ENCODE measurements around the gene PTP4A1.
"Not testable (repeated sequence)": the region's sequence is repeated elsewhere in the genome, so short reads cannot be mapped to it uniquely, and the experiment has no call there.

PTP4A1 gene

DNA sequence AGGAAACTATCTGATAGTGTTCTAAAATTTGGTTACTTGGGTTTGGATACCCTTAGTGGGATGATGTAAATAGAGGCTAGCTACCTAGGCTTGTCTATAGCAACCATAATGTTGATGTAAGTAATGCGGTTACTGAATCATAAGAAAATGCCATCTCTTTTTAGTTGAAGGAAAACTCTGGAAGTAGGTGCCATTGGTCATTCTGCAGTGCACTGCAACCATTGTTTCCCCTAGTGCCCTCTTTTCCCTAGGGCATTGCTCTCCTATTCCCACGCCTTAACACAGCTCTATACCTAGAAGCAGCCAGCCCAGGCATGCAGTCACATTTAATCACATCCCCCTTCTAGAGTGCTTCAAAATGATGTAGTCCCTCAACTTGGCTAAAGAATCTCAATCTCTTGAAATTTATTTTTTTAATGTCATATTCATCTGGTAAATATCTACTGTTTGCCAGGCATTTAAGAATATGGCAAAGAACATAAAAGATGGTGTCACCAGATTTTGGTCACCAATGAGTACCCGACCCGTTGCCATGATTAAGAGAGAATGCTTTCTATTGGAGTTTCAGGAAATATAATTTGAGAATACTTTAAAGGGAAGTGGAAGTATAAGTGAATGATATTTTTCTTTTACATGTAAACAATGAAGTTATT, 10.4 kb downstream of the PTP4A1 start:
- DNase-seq (ENCODE audit: low read depth) = no peak

GRCh38 chr6:63584125-63584514, 11.8 kb downstream of the PTP4A1 start:
- no peak for DNase-seq (ENCODE audit: low read depth)

GRCh38 chr6:63584566-63584965, 12.3 kb downstream of the PTP4A1 start:
- DNase-seq (ENCODE audit: low read depth) = no peak

DNA sequence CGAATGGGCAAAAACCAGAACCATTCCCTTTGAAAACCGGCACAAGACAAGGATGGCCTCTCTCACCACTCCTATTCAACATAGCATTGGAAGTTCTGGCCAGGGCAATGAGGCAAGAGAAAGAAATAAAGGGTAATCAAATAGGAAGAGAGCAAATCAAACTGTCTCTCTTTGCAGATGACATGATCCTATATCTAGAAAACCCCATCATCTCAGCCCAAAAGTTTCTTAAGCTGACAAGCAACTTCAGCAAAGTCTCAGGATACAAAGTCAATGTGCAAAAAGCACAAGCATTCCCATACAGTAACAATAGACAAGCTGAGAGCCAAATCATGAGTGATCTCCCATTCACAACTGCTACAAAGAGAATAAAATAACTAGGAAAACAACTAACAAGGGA, 13.4 kb downstream of the PTP4A1 start:
- DNase-seq (ENCODE audit: low read depth) = not testable (repeated sequence)

GRCh38 chr6:63589952-63590411, 17.7 kb downstream of the PTP4A1 start:
- no peak for DNase-seq (ENCODE audit: low read depth)

DNA sequence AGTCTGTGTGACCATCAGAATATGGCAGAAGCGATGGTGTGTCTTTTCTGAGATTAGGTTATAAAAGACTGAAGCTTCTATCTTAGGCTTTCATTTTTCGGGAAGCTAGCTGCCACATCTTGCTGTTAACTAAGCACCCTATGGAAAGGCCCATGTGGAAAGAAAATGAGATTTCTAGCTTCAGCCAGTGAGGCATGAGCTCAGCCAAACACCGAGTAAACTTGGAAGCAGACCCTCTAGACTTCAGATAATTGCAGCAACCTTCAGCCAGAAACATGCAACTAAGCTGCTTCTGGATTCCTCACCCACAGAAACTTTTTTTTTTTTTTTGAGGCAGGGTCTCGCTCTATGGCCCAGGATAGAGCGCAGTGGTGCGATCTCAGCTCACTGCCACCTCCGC, 20.6 kb downstream of the PTP4A1 start:
- DNase-seq (ENCODE audit: low read depth) = no peak

GRCh38 chr6:63597141-63598048, 25.1 kb downstream of the PTP4A1 start:
- DNase-seq (ENCODE audit: low read depth) = no peak

- DNase-seq (ENCODE audit: low read depth) = peak; percentile 28
Observed at GRCh38 chr6:63598049-63599036, 26.1 kb downstream of the PTP4A1 start.

- DNase-seq (ENCODE audit: low read depth) = no peak
Observed at GRCh38 chr6:63599243-63599642, 27.0 kb downstream of the PTP4A1 start.

- DNase-seq (ENCODE audit: low read depth) = no peak
Observed at GRCh38 chr6:63600136-63600535, 27.9 kb downstream of the PTP4A1 start.

DNA sequence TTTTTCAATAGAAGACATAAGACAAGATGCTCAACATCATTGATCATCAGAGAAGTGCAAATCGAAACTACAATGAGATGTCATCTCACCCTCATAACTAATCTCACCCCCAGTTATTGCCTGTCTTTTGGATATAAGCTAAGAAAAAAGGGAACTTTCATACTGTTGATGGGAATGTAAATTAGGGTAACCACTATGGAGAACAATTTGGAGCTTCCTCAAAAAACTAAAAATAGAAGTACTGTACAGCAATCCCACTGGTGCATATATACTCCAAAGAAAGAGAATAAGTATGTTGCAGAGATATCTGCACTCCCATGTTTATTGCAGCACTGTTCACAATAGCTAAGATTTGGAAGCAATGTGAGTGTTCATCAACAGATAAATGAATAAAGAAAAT, 37.0 kb downstream of the PTP4A1 start:
- no peak for DNase-seq (ENCODE audit: low read depth)

- no peak for DNase-seq (ENCODE audit: low read depth)
Observed at GRCh38 chr6:63610944-63611343, 38.7 kb downstream of the PTP4A1 start.

- no peak for DNase-seq (ENCODE audit: low read depth)
Observed at GRCh38 chr6:63611560-63611959, 39.3 kb downstream of the PTP4A1 start.

GRCh38 chr6:63615590-63615989, 43.3 kb downstream of the PTP4A1 start:
- DNase-seq (ENCODE audit: low read depth) = no peak
